Measurements from ENCODE around the gene MKI67. TPM values are rescaled to one million over a fixed set of nuclear protein-coding genes. Genes with fewer than 3 reads are reported as not detected.

Gene MKI67
- total and polyA plus RNA-seq, 4 experiments from 2014 or later = 0.11 to 0.93 (median 0.17) TPM; not detected in 1

GRCh38 chr10:128121750-128122412 is 4.3 kb downstream of the MKI67 start:
- no peak overlapping the region for H3K4me3 Mint-ChIP-seq

GRCh38 chr10:128116851-128117615 is 9.2 kb downstream of the MKI67 start:
- Histone ChIP-seq H3K4me3 (ENCODE audit: low read length in 2 of 2) (no peak overlapping the region), H3K36me3 (ENCODE audit: insufficient read depth, low read length) (no peaks in the 10 kb centered on the region), H3K27ac (ENCODE audit: low read depth, low read length) (no peak overlapping the region), H3K27me3 (ENCODE audit: insufficient read depth, low read length) (no peaks in the 10 kb centered on the region), H3K9me3 (ENCODE audit: control insufficient read depth in 1 of 2, low read length in 2 of 2) (no peaks in the 10 kb centered on the region), H3K4me1 (ENCODE audit: insufficient read depth, low read length) (peaks cover 10% of the 10 kb centered on the region)
- Mint-ChIP-seq H3K27me3 (no peaks in the 10 kb centered on the region), H3K36me3 (no peaks in the 10 kb centered on the region), H3K4me1 (peaks cover 0 to 18% (median 7%) of the 10 kb centered on the region in 4 donors), H3K27ac (no peak overlapping the region), H3K9me3 (no peaks in the 10 kb centered on the region), H3K4me3 (no peak overlapping the region)
- no peak for DNase-seq
- ChIA-PET CTCF (ENCODE audit: partially characterized antibody) (interaction anchor here (1.0 to 1.9 kb wide), 4 partner anchors 9 to 28 kb away, joined by 3 to 7 read pairs (median 4); no protein-coding TSS in a partner anchor), POLR2A (ENCODE audit: partially characterized antibody) (interaction anchor here (0.6 to 2.3 kb wide), 2 partner anchors 8 to 33 kb away, joined by 3 to 9 read pairs; partner anchors contain the start of gene MKI67)
- intact Hi-C loops (cut with micrococcal nuclease) = no loop called here

More at GRCh38 chr10:128121750-128122412, 4.3 kb downstream of the MKI67 start:
- no peaks in the 10 kb centered on the region for H3K9me3 ChIP-seq (ENCODE audit: control insufficient read depth in 1 of 2, low read length in 2 of 2)
- intact Hi-C loops (cut with micrococcal nuclease) = loop anchor here (10.0 kb wide), 2 partner anchors 47 to 1343 kb away; partner anchors contain the start of gene MGMT
- H3K27ac ChIP-seq (ENCODE audit: low read depth, low read length) = no peak overlapping the region
- H3K4me1 ChIP-seq (ENCODE audit: insufficient read depth, low read length) = peaks cover 44% of the 10 kb centered on the region
- no peak overlapping the region for H3K4me3 ChIP-seq (ENCODE audit: low read length in 2 of 2)
- H3K36me3 Mint-ChIP-seq = peaks cover 0 to 2% of the 10 kb centered on the region in 2 donors
- H3K9me3 Mint-ChIP-seq = no peaks in the 10 kb centered on the region
- H3K27me3 Mint-ChIP-seq = peaks cover 6 to 20% of the 10 kb centered on the region in 2 donors
- H3K36me3 ChIP-seq (ENCODE audit: insufficient read depth, low read length) = no peaks in the 10 kb centered on the region
- CTCF ChIA-PET (ENCODE audit: partially characterized antibody) = interaction anchor here (0.5 to 2.8 kb wide), 2 partner anchors 27 to 68 kb away, joined by 3 to 10 read pairs; no protein-coding TSS in a partner anchor
- POLR2A ChIA-PET (ENCODE audit: partially characterized antibody) = no interaction called here
- no peak overlapping the region for H3K27ac Mint-ChIP-seq
- no peak for DNase-seq
- peaks cover 10 to 37% (median 35%) of the 10 kb centered on the region in 4 donors for H3K4me1 Mint-ChIP-seq
- H3K27me3 ChIP-seq (ENCODE audit: insufficient read depth, low read length) = peaks cover 12% of the 10 kb centered on the region

GRCh38 chr10:128116187-128116586 is 10.0 kb downstream of the MKI67 start:
- Mint-ChIP-seq H3K4me1 (peaks cover 0 to 15% (median 7%) of the 10 kb centered on the region in 4 donors), H3K36me3 (no peaks in the 10 kb centered on the region), H3K4me3 (no peak overlapping the region), H3K27me3 (no peaks in the 10 kb centered on the region), H3K27ac (peak overlapping the region in 1 of 7 donors; percentile 18), H3K9me3 (no peaks in the 10 kb centered on the region)
- H3K9me3 ChIP-seq (ENCODE audit: control insufficient read depth in 1 of 2, low read length in 2 of 2) = no peaks in the 10 kb centered on the region
- no peaks in the 10 kb centered on the region for H3K36me3 ChIP-seq (ENCODE audit: insufficient read depth, low read length)
- H3K27me3 ChIP-seq (ENCODE audit: insufficient read depth, low read length) = no peaks in the 10 kb centered on the region
- ChIA-PET CTCF (ENCODE audit: partially characterized antibody) (interaction anchor here (0.8 to 1.9 kb wide), 7 partner anchors 9 to 62 kb away, joined by 3 to 7 read pairs (median 5); no protein-coding TSS in a partner anchor), POLR2A (ENCODE audit: partially characterized antibody) (interaction anchor here (1.4 to 2.3 kb wide), 2 partner anchors 9 to 20 kb away, joined by 4 to 9 read pairs; partner anchors contain the start of gene MKI67)
- intact Hi-C loops (cut with micrococcal nuclease) = no loop called here
- DNase-seq = no peak
- H3K4me3 ChIP-seq (ENCODE audit: low read length in 2 of 2) = no peak overlapping the region
- H3K4me1 ChIP-seq (ENCODE audit: insufficient read depth, low read length) = peaks cover 5% of the 10 kb centered on the region
- no peak overlapping the region for H3K27ac ChIP-seq (ENCODE audit: low read depth, low read length)

- Histone ChIP-seq H3K4me3 (ENCODE audit: low read length in 2 of 2) (no peak overlapping the region), H3K4me1 (ENCODE audit: insufficient read depth, low read length) (no peaks in the 10 kb centered on the region), H3K27ac (ENCODE audit: low read depth, low read length) (no peak overlapping the region), H3K9me3 (ENCODE audit: control insufficient read depth in 1 of 2, low read length in 2 of 2) (no peaks in the 10 kb centered on the region), H3K27me3 (ENCODE audit: insufficient read depth, low read length) (no peaks in the 10 kb centered on the region), H3K36me3 (ENCODE audit: insufficient read depth, low read length) (no peaks in the 10 kb centered on the region)
- Mint-ChIP-seq H3K4me3 (no peak overlapping the region), H3K9me3 (no peaks in the 10 kb centered on the region), H3K4me1 (peaks cover 0 to 8% (median 2%) of the 10 kb centered on the region in 4 donors), H3K36me3 (no peaks in the 10 kb centered on the region), H3K27ac (no peak overlapping the region), H3K27me3 (no peaks in the 10 kb centered on the region)
- DNase-seq = no peak
- POLR2A ChIA-PET (ENCODE audit: partially characterized antibody) = interaction anchor here (1.4 to 2.3 kb wide), 2 partner anchors 10 to 19 kb away, joined by 4 to 9 read pairs; partner anchors contain the start of gene MKI67
- intact Hi-C loops (cut with micrococcal nuclease) = no loop called here
- CTCF ChIA-PET (ENCODE audit: partially characterized antibody) = interaction anchor here (1.2 to 1.9 kb wide), 6 partner anchors 8 to 99 kb away, joined by 3 to 7 read pairs (median 6); no protein-coding TSS in a partner anchor
These were observed 10.9 kb downstream of the MKI67 start for GRCh38 chr10:128115356-128115755.

- Mint-ChIP-seq H3K4me1 (peaks cover 0 to 8% (median 2%) of the 10 kb centered on the region in 4 donors), H3K36me3 (no peaks in the 10 kb centered on the region), H3K27ac (no peak overlapping the region), H3K4me3 (no peak overlapping the region), H3K9me3 (no peaks in the 10 kb centered on the region), H3K27me3 (no peaks in the 10 kb centered on the region)
- Histone ChIP-seq H3K4me1 (ENCODE audit: insufficient read depth, low read length) (no peaks in the 10 kb centered on the region), H3K9me3 (ENCODE audit: control insufficient read depth in 1 of 2, low read length in 2 of 2) (no peaks in the 10 kb centered on the region), H3K27ac (ENCODE audit: low read depth, low read length) (no peak overlapping the region), H3K36me3 (ENCODE audit: insufficient read depth, low read length) (no peaks in the 10 kb centered on the region), H3K4me3 (ENCODE audit: low read length in 2 of 2) (no peak overlapping the region), H3K27me3 (ENCODE audit: insufficient read depth, low read length) (no peaks in the 10 kb centered on the region)
- POLR2A ChIA-PET (ENCODE audit: partially characterized antibody) = interaction anchor here (1.4 to 2.3 kb wide), 2 partner anchors 10 to 18 kb away, joined by 4 to 9 read pairs; partner anchors contain the start of gene MKI67
- intact Hi-C loops (cut with micrococcal nuclease) = no loop called here
- CTCF ChIA-PET (ENCODE audit: partially characterized antibody) = interaction anchor here (1.2 to 1.8 kb wide), 5 partner anchors 8 to 99 kb away, joined by 3 to 7 read pairs (median 4); no protein-coding TSS in a partner anchor
- DNase-seq = no peak
These were observed 11.3 kb downstream of the MKI67 start for GRCh38 chr10:128114901-128115300.

GRCh38 chr10:128113026-128113425 is 13.2 kb downstream of the MKI67 start:
- Histone ChIP-seq H3K27ac (ENCODE audit: low read depth, low read length) (no peak overlapping the region), H3K4me3 (ENCODE audit: low read length in 2 of 2) (no peak overlapping the region), H3K27me3 (ENCODE audit: insufficient read depth, low read length) (no peaks in the 10 kb centered on the region), H3K9me3 (ENCODE audit: control insufficient read depth in 1 of 2, low read length in 2 of 2) (no peaks in the 10 kb centered on the region), H3K4me1 (ENCODE audit: insufficient read depth, low read length) (no peaks in the 10 kb centered on the region), H3K36me3 (ENCODE audit: insufficient read depth, low read length) (no peaks in the 10 kb centered on the region)
- no peak overlapping the region for H3K4me3 Mint-ChIP-seq
- CTCF ChIA-PET (ENCODE audit: partially characterized antibody) = interaction anchor here (1.4 to 1.5 kb wide), 2 partner anchors 35 to 44 kb away, joined by 3 to 4 read pairs; no protein-coding TSS in a partner anchor
- POLR2A ChIA-PET (ENCODE audit: partially characterized antibody) = no interaction called here
- intact Hi-C loops (cut with micrococcal nuclease) = no loop called here
- H3K4me1 Mint-ChIP-seq = peaks cover 0 to 8% (median 0%) of the 10 kb centered on the region in 4 donors
- no peaks in the 10 kb centered on the region for H3K9me3 Mint-ChIP-seq
- H3K27me3 Mint-ChIP-seq = no peaks in the 10 kb centered on the region
- H3K36me3 Mint-ChIP-seq = no peaks in the 10 kb centered on the region
- H3K27ac Mint-ChIP-seq = no peak overlapping the region
- no peak for DNase-seq

All from CD4-positive, alpha-beta memory T cell (primary cell).